Prostate gland (tissue), 2 donors: Measurements from ENCODE around the gene WDFY3.

ENCODE experiments used
- POLR2A ChIP-seq: fragments of 450-650 bp; IDR thresholded peaks from one replicate; pipeline ENCODE4 v1.6.1; 2016; ENCODE audit warnings: antibody characterized with exemption, mild to moderate bottlenecking
- POLR2AphosphoS5 ChIP-seq: sonication (generic); formaldehyde crosslinking; IDR thresholded peaks from one replicate; pipeline ENCODE4 v1.6.1; 2017; ENCODE audit warnings: antibody characterized with exemption
- TF ChIP-seq, protein P1 (sequence below), 4 experiments: fragments of 200-600 bp in 2 of 4; fragments of 450-650 bp in 2 of 4; sonication (generic) in 2 of 4; IDR thresholded peaks; 1 replicate in 3 of 4; 2 replicates in 1 of 4; pipeline ENCODE4 v1.5.1; 2016 to 2019; ENCODE audit warnings: antibody characterized with exemption in 4 of 4, mild to moderate bottlenecking in 2 of 4, moderate library complexity in 2 of 4

DNA sequence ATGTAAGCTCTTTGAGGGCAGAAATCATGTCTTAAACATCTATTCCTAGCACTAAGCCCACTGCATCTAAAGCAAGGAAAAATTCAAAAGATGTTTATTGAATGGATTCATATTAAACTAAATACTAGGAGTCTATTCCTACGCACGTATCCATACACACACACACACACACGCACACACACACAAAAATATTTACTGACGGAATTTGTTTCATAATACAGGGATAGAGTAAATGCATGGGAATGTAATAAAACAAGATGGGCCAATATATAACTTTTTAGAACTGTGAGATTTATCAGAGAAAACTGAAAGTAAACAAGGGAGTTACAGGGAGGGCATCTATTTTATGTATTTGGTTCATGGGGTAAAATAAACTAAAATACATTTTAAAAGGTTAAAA is 57.6 kb downstream of the WDFY3 start:
- TF ChIP-seq, protein P1, sequence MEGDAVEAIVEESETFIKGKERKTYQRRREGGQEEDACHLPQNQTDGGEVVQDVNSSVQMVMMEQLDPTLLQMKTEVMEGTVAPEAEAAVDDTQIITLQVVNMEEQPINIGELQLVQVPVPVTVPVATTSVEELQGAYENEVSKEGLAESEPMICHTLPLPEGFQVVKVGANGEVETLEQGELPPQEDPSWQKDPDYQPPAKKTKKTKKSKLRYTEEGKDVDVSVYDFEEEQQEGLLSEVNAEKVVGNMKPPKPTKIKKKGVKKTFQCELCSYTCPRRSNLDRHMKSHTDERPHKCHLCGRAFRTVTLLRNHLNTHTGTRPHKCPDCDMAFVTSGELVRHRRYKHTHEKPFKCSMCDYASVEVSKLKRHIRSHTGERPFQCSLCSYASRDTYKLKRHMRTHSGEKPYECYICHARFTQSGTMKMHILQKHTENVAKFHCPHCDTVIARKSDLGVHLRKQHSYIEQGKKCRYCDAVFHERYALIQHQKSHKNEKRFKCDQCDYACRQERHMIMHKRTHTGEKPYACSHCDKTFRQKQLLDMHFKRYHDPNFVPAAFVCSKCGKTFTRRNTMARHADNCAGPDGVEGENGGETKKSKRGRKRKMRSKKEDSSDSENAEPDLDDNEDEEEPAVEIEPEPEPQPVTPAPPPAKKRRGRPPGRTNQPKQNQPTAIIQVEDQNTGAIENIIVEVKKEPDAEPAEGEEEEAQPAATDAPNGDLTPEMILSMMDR (IDR thresholded peaks at IDR 0.05): no peak
- TF ChIP-seq POLR2A (no peak), POLR2AphosphoS5 (no peak)
